ENCODE data around the gene CWC27.
"Not testable (repeated sequence)": the region's sequence is repeated elsewhere in the genome, so short reads cannot be mapped to it uniquely, and the experiment has no call there.

Gene CWC27

GRCh38 chr5:64853777-64854176 lies 85.0 kb downstream of the CWC27 start:
- no peak for DNase-seq

- no peak for DNase-seq
Measured at GRCh38 chr5:64854855-64855254, 86.1 kb downstream of the CWC27 start.

- DNase-seq, result no peak
Measured at GRCh38 chr5:64859881-64860280, 91.2 kb downstream of the CWC27 start.

- no peak for DNase-seq
Measured at GRCh38 chr5:64861281-64861680, 92.6 kb downstream of the CWC27 start.

GRCh38 chr5:64864171-64864570 lies 95.4 kb downstream of the CWC27 start:
- DNase-seq, result no peak

- no peak for DNase-seq
Measured at GRCh38 chr5:64865662-64866061, 96.9 kb downstream of the CWC27 start.

GRCh38 chr5:64869419-64869818 lies 100.7 kb downstream of the CWC27 start:
- no peak for DNase-seq

- DNase-seq, result no peak
Measured at GRCh38 chr5:64872044-64872443, 103.3 kb downstream of the CWC27 start.

- DNase-seq, result no peak
Measured at GRCh38 chr5:64873441-64873840, 104.7 kb downstream of the CWC27 start.

- no peak for DNase-seq
Measured at GRCh38 chr5:64874753-64875152, 106.0 kb downstream of the CWC27 start.

- DNase-seq, result no peak
Measured at GRCh38 chr5:64876203-64876602, 107.5 kb downstream of the CWC27 start.

GRCh38 chr5:64880821-64881220 lies 112.1 kb downstream of the CWC27 start:
- no peak for DNase-seq

GRCh38 chr5:64883912-64884311 lies 115.2 kb downstream of the CWC27 start:
- DNase-seq, result no peak

- no peak for DNase-seq
Measured at GRCh38 chr5:64884541-64884940, 115.8 kb downstream of the CWC27 start.

- no peak for DNase-seq
Measured at GRCh38 chr5:64887910-64888309, 119.2 kb downstream of the CWC27 start.

GRCh38 chr5:64895748-64896147 lies 127.0 kb downstream of the CWC27 start:
- no peak for DNase-seq

- no peak for DNase-seq
Measured at GRCh38 chr5:64899838-64900237, 131.1 kb downstream of the CWC27 start.

GRCh38 chr5:64900618-64901017 lies 131.9 kb downstream of the CWC27 start:
- no peak for DNase-seq

GRCh38 chr5:64907399-64907798 lies 138.7 kb downstream of the CWC27 start:
- DNase-seq, result not testable (repeated sequence)

- no peak for DNase-seq
Measured at GRCh38 chr5:64914396-64914795, 145.7 kb downstream of the CWC27 start.

- DNase-seq, result no peak
Measured at GRCh38 chr5:64918083-64918482, 149.4 kb downstream of the CWC27 start.

- DNase-seq, result no peak
Measured at GRCh38 chr5:64921386-64921785, 152.7 kb downstream of the CWC27 start.

- DNase-seq, result no peak
Measured at GRCh38 chr5:64923151-64923685, 154.5 kb downstream of the CWC27 start.

- no peak for DNase-seq
Measured at GRCh38 chr5:64925123-64925522, 156.4 kb downstream of the CWC27 start.

GRCh38 chr5:64929833-64930232 lies 161.1 kb downstream of the CWC27 start:
- no peak for DNase-seq
